GM12873 (cell line): Measurements from ENCODE around the gene KREMEN2.

Experiments
- TF ChIP-seq, protein P1 (sequence below): IDR thresholded peaks from 2 replicates; pipeline ENCODE4 v1.5.1; 2012; ENCODE audit warnings: low read depth, mild to moderate bottlenecking, moderate library complexity, low read length, control low read depth; ENCODE audit not compliant: insufficient read depth; ENCODE audit errors: missing control alignments

Gene KREMEN2

DNA sequence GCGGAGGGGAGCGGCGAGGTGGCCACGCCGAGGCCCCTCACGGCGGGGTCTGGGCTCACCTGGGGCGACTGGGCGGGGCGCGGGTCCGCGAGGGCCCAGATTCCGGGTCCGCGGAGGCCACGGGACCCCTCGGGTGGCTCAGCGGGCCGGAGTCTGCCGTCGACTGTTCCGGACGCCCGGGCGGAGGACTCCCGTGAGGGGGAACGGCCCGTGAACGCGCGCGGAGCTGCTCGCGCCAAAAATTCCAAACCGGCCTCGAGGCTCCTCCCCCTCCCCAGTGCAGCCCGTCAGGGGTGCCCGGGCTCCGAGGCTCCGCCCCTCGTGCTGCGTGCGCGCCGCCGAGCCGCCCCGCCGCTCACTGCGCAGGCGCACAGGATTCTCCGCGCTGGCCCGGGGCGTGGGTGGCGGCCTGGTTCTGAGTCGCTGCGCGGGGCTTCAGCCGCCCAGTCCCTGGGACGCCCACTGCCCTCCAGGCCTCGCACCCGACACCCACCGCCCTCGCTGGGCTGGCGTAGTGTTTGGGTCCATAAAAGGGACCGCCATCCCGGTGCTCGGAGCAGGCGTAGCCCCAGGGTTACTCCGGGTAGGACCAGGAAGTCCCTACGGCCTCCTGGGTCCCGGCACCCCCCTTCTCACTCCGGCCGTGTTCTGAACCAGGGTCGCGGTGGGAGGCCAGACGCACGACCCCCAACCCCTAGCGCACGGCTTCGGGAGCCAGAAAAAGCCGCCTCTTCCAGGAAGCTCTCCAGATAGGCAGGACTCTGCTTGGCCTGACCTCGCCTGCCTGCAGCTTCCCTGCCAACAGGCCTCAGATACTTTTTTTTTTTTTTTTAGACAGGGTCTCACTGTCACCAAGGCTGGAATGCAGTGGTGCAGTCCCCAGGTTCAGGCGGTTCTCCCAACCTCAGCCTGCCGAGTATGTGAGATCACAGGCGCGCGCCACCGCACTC, 16.4 kb downstream of the KREMEN2 start, which contains the start of gene PKMYT1:
Gene PKMYT1, minus strand, starts transcription at position 220 of the 950 bp plus-strand sequence. CDS start 789 bp downstream, outside the sequence.
- TF ChIP-seq, protein P1, sequence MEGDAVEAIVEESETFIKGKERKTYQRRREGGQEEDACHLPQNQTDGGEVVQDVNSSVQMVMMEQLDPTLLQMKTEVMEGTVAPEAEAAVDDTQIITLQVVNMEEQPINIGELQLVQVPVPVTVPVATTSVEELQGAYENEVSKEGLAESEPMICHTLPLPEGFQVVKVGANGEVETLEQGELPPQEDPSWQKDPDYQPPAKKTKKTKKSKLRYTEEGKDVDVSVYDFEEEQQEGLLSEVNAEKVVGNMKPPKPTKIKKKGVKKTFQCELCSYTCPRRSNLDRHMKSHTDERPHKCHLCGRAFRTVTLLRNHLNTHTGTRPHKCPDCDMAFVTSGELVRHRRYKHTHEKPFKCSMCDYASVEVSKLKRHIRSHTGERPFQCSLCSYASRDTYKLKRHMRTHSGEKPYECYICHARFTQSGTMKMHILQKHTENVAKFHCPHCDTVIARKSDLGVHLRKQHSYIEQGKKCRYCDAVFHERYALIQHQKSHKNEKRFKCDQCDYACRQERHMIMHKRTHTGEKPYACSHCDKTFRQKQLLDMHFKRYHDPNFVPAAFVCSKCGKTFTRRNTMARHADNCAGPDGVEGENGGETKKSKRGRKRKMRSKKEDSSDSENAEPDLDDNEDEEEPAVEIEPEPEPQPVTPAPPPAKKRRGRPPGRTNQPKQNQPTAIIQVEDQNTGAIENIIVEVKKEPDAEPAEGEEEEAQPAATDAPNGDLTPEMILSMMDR = no peak

DNA sequence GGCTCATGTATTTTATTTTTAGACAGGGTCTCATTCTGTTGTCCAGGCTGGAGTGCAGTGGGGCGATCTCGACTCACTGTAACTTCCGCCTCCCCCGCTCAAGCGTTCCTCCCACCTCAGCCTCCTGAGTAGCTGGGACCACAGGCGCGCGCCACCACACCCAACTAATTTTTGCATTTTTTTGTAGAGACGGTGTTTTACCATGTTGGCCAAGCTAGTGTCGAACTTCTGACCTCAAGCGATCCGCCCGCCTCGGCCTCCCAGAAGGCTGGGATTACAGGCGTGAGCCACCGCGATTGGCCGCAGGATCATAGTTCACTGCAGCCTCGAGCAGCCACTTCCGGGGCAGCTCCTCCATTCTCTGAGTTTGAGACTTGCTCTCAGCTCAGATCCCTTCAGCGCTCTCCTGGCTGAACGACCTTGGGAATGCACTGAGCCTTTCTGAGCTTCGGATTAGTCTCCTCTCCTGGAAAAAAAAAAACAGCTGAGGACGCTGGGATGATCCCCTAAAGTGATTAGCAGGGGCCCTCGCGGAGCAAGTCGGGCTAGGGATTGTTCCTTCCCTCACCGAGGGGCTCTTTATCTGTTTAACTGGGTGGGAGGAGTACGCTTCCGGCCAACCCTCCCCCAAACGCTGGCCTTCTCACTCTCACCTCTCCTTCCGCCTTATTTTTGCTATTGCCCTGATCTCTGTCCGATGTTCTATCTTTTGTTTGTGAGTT, 17.3 kb downstream of the KREMEN2 start:
- TF ChIP-seq, protein P1 = no peak

DNA sequence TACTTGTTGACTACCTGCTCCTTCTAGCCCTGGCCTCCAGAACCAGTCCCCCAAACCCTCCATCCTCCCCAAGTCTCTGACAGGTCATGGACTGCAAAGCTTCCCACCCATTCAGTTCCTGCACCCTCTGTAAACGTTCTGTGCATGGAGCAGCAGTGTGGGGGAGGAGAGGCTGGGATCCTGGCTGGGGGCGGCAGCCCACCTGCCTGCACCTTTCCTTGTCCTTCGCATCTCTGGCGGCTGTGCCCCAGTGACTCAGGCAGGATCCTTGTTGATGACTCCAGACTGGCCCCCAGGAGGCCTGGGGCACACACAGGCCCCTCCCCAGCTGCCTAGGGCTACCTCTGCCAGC, 17.8 kb downstream of the KREMEN2 start:
- TF ChIP-seq, protein P1 = no peak

DNA sequence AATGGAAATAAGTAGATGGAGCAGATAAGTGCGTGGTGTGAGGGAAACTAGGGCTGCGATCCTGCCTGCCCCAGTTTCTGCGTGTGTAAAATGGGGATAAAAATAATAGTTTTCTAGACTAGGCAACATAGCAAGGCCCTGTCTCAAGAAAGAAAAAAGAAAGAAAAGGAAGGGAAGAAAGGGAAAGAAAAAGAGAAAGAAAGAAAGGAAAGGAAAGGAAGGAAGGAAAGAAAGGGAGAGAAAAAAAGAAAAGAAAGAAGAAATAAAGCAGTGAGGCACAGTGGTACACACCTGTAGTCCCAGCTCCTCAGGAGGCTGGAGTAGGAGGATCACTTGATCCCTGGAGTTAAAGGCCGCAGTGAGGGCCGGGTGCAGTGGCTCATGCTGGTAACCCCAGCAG, 18.3 kb downstream of the KREMEN2 start:
- TF ChIP-seq, protein P1 = no peak

DNA sequence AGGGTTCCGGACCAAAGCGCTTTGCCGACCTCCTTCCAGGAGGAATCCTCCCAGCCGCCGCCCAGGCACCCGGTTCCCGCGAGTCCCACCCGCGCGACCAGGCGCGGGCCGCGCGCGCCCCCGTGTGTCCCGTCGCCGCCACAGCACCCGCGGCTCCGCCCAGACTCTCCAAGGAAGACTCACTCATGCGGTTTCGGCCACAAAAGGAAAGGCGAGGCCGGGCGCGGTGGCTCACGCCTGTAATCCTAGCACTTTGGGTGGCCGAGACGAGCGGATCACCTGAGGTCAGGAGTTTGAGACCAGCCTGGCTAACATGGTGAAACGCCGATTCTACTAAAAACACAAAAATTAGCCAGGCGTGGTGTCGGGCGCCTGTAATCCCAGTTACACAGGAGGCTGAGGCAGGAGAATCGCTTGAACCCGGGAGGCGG, 19.6 kb downstream of the KREMEN2 start:
- TF ChIP-seq, protein P1 = peak; percentile 85

DNA sequence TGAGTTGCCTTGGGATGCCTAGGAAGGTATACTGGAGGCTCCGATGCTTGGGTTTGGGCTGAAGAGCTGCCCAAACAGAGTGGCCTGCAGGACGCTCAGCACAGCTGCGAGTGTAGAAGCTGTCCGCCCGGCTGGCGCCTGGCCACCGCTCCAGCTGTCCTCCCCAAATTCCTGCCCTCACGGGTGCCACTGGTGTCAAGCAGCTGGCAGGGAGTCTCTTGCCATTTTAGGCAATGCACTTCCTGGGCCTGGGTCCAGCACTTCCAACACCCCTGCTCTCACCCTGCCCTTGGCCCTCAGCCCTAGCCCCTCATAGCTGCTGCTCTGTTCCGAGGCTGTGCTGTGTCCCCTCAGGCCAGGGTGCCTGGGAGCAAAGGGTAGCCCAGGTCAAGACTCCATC, 21.4 kb downstream of the KREMEN2 start:
- TF ChIP-seq, protein P1 = no peak

DNA sequence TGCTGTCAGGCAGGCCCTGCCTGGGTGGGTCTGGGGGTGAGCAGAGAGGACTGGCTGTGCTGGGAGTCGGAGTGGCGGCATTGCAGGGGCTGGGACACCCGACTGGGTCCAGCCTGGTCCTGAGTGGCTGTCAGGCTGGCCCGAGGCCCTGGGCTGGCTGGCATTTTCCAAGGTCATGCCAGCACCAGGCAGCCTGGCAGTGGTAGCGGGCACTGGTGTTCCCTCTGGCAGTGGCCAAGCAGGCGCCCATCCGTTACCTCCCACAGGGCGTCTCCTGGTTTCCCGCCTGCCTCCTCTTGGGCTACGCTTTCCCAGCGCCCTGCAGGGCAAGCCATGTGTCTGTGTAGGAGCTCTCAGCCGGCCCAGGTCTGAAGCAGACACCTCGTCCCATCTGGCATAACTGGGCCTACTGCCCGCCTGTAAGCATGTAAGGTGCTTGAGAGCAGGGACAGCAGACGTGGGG, 21.8 kb downstream of the KREMEN2 start:
- TF ChIP-seq, protein P1 = no peak
